K562 (cell line): ENCODE data around the gene ACOX1. TPM values are rescaled to one million over a fixed set of nuclear protein-coding genes. Genes with fewer than 3 reads are reported as not detected.

Experiments
- ATAC-seq: fragments of 200-7000 bp; cut with Tn5 transposase; 3 replicates; pipeline ENCODE4 v1.9.1; 2020; ENCODE audit warnings: moderate library complexity
- BruUV-seq: library from RNA; stranded (reverse); fragments of 400-500 nt; replicated peaks from 2 replicates; lab custom pipeline; 2021; lab: Mats Ljungman, UMichigan
- CTCF ChIA-PET: fragments of 300-600 bp; formaldehyde crosslinking; extraction: SDS; loops from one replicate; lab custom pipeline; 2021; ENCODE audit warnings: low intra/inter-chr PET ratio; lab: Yijun Ruan, JAX
- POLR2A ChIA-PET: fragments of 300-600, 350-650 bp; sonication (Branson Sonifier 250); formaldehyde crosslinking; extraction: SDS; loops from one replicate; lab custom pipeline; 2021; ENCODE audit warnings: antibody characterized with exemption, inconsistent platforms; lab: Yijun Ruan, JAX
- DNase-seq, 4 experiments: peaks; one replicate each; pipeline versions ENCODE4 v3.0.0 to v3.0.0-alpha.2; 2011 to 2018; ENCODE audit warnings: low spot score in 3 of 4, mixed read lengths in 3 of 4; ENCODE audit errors: extremely low read depth in 1 of 4
- FAIRE-seq: peaks from 2 replicates; lab custom pipeline; 2011; peaks lifted over from hg19 to GRCh38; lab: Jason Lieb, UNC
- H2AFZ ChIP-seq: 2 replicates; pipeline ENCODE4 v1.6.0; 2011; ENCODE audit warnings: low read depth, low read length, control low read depth, inconsistent platforms
- H3K27ac ChIP-seq: fragments of 200-600 bp; 3 replicates; pipeline ENCODE4 v1.8.0; 2011; ENCODE audit warnings: low read depth, mild to moderate bottlenecking, control low read depth, inconsistent platforms, low read length, moderate library complexity, mixed read lengths; ENCODE audit errors: extremely low read depth
- H3K27me3 ChIP-seq, 2 experiments: fragments of 300-600 bp in 1 of 2; 2 replicates in 1 of 2; 3 replicates in 1 of 2; pipeline versions ENCODE4 v1.6.0 to v1.8.0; 2011; ENCODE audit warnings: inconsistent platforms in 2 of 2, low read length in 2 of 2, mild to moderate bottlenecking in 1 of 2, mixed read lengths in 1 of 2, moderate library complexity in 1 of 2; ENCODE audit not compliant: control insufficient read depth in 2 of 2, insufficient read depth in 2 of 2
- H3K36me3 ChIP-seq: fragments of 300-600 bp; 3 replicates; pipeline ENCODE4 v1.8.0; 2011; ENCODE audit warnings: mild to moderate bottlenecking, low read length, inconsistent platforms; ENCODE audit not compliant: control insufficient read depth, insufficient read depth
- H3K4me1 ChIP-seq, 2 experiments: fragments of 200-600 bp in 1 of 2; replicated peaks in 1 of 2; 2 replicates in 1 of 2; 3 replicates in 1 of 2; pipeline versions ENCODE4 v1.5.1 to v1.8.0; 2011; ENCODE audit warnings: inconsistent platforms in 2 of 2, low read length in 2 of 2, mild to moderate bottlenecking in 1 of 2, mixed read lengths in 1 of 2, moderate library complexity in 1 of 2; ENCODE audit not compliant: control insufficient read depth in 2 of 2, insufficient read depth in 2 of 2
- H3K4me2 ChIP-seq: 2 replicates; pipeline ENCODE4 v1.6.1; 2011; ENCODE audit warnings: low read length, control low read depth, inconsistent platforms, mixed read lengths; ENCODE audit not compliant: insufficient read depth
- H3K4me3 ChIP-seq: fragments of 200-600 bp; sonication (generic), shearing (Covaris generic); 2 replicates; pipeline ENCODE4 v1.5.1; 2016; ENCODE audit warnings: control low read depth, inconsistent platforms
- H3K79me2 ChIP-seq: fragments of 200-600 bp; 3 replicates; pipeline ENCODE4 v1.8.0; 2011; ENCODE audit warnings: low read length, inconsistent platforms; ENCODE audit not compliant: control insufficient read depth, insufficient read depth
- H3K9ac ChIP-seq, 2 experiments: 2 replicates each; pipeline versions ENCODE4 v1.6.0 to v1.6.1; 2011; ENCODE audit warnings: low read depth in 2 of 2, low read length in 2 of 2, control low read depth in 1 of 2, inconsistent platforms in 1 of 2, mild to moderate bottlenecking in 1 of 2, mixed read lengths in 1 of 2; ENCODE audit not compliant: insufficient read depth in 1 of 2
- H3K9me1 ChIP-seq: one replicate; pipeline ENCODE4 v1.6.0; 2011; ENCODE audit warnings: inconsistent platforms, mild to moderate bottlenecking, low read length, moderate library complexity; ENCODE audit not compliant: control insufficient read depth, insufficient read depth
- H3K9me3 ChIP-seq: replicated peaks from 2 replicates; pipeline ENCODE4 v1.5.1; 2011; ENCODE audit warnings: low read depth, low read length, inconsistent platforms; ENCODE audit not compliant: control insufficient read depth, insufficient read depth
- H4K20me1 ChIP-seq: replicated peaks from 2 replicates; pipeline ENCODE4 v1.6.1; 2011; ENCODE audit warnings: low read length, inconsistent platforms, mixed read lengths; ENCODE audit not compliant: control insufficient read depth, insufficient read depth
- GTF2E2 ChIP-seq: fragments of 200-800 bp; sonication (Bioruptor generic); IDR thresholded peaks from 2 replicates; pipeline ENCODE4 v1.6.1; 2016; ENCODE audit warnings: missing genetic modification characterization, missing compliant biosample characterization
- HDAC6 ChIP-seq: IDR thresholded peaks from 2 replicates; pipeline ENCODE4 v1.6.1; 2012; ENCODE audit warnings: low read depth, mild to moderate bottlenecking, control low read depth, inconsistent platforms, low read length, moderate library complexity
- HMG20B ChIP-seq: fragments of 250-450 bp; sonication (Bioruptor Pico); IDR thresholded peaks from 2 replicates; pipeline ENCODE4 v1.5.0; 2021; ENCODE audit warnings: mild to moderate bottlenecking
- MYC ChIP-seq, 2 experiments: fragments of 250-450 bp in 1 of 2; sonication (Bioruptor Pico) in 1 of 2; IDR thresholded peaks; 2 replicates each; pipeline versions ENCODE4 v1.5.1 to v1.6.1; 2012 to 2021; ENCODE audit warnings: low read depth in 2 of 2, borderline replicate concordance in 1 of 2, improper control_type of control experiment in 1 of 2, low read length in 1 of 2, mild to moderate bottlenecking in 1 of 2, moderate library complexity in 1 of 2
- RAD51 ChIP-seq: fragments of 450-650 bp; IDR thresholded peaks from 2 replicates; pipeline ENCODE4 v1.7.1; 2016; ENCODE audit warnings: low read depth, mild to moderate bottlenecking, borderline replicate concordance
- SUPT5H ChIP-seq: fragments of 450-650 bp; IDR thresholded peaks from 2 replicates; pipeline ENCODE4 v1.6.1; 2016
- THRA ChIP-seq: fragments of 450-650 bp; IDR thresholded peaks from 2 replicates; pipeline ENCODE4 v1.6.1; 2017; ENCODE audit warnings: mild to moderate bottlenecking, moderate library complexity
- WGBS: fragments of 100-300 bp; shearing (Covaris generic); methylation state at CpG from one replicate; pipeline ENCODE4 v1.1.6; 2016; ENCODE audit warnings: low coverage, mixed read lengths; ENCODE audit not compliant: insufficient coverage; ENCODE audit errors: missing lambda C conversion rate; 5-methylcytosine and 5-hydroxymethylcytosine counted together
- in situ Hi-C: fragments of 300-500 bp; cut with MboI; formaldehyde crosslinking; loops from 4 replicates; pipeline ENCODE4 v1.15.0; 2018; ENCODE audit warnings: inconsistent platforms, mixed read lengths
- intact Hi-C: fragments of 100-400 bp; cut with micrococcal nuclease; formaldehyde crosslinking; loops from 2 replicates; pipeline ENCODE4 v1.14.2; 2022
- polyA plus RNA-seq, 8 experiments: library from polyadenylated mRNA; depleted of rRNA in 4 of 8; stranded (reverse) in 5 of 8; unstranded in 3 of 8; fragments of >200 nt; fragmentation: Nextera tagmentation in 2 of 8; fragmentation: Illumina TruSeq in 1 of 8; extraction: Ambion mirVana in 2 of 8; extraction: Trizol in 1 of 8; gene quantifications; 2 replicates each; pipeline versions ENCODE4 v1.2.1 to v1.2.3, GENCODE V29; 2011 to 2014; ENCODE audit warnings: inconsistent platforms in 1 of 8, missing spikeins in 1 of 8
- total RNA-seq, 7 experiments: library from RNA; depleted of rRNA in 6 of 7; stranded (reverse); fragments of >200 nt in 6 of 7; fragmentation: Illumina TruSeq in 2 of 7; extraction: Trizol in 2 of 7; gene quantifications; 2 replicates each; pipeline versions ENCODE4 v1.2.1 to v1.2.3, GENCODE V29; 2011 to 2021; ENCODE audit warnings: low replicate concordance in 1 of 7
- TF ChIP-seq, protein P1 (sequence below): fragments of 200-800 bp; sonication (Bioruptor generic); IDR thresholded peaks from 2 replicates; pipeline ENCODE4 v1.6.1; 2017; ENCODE audit warnings: missing genetic modification characterization, missing compliant biosample characterization
- TF ChIP-seq, protein P2 (sequence below): sonication (generic); formaldehyde crosslinking; IDR thresholded peaks from 2 replicates; pipeline ENCODE4 v1.8.1; 2023; ENCODE audit warnings: mild to moderate bottlenecking, missing genetic modification reagents

The ACOX1 gene
- total and polyA plus RNA-seq, 9 of the 15 experiments (the other 6 are each of a cell fraction or from before 2014, with no cell fraction given) = 7.8 to 24.1 (median 14.5) TPM

GRCh38 chr17:76008208-76008607, 29.2 kb upstream of the ACOX1 start:
- H3K9me1 ChIP-seq = no peaks in the 10 kb centered on the region
- CTCF ChIA-PET = no interaction called here
- no peak overlapping the region for H2AFZ ChIP-seq
- TF ChIP-seq, protein P1, sequence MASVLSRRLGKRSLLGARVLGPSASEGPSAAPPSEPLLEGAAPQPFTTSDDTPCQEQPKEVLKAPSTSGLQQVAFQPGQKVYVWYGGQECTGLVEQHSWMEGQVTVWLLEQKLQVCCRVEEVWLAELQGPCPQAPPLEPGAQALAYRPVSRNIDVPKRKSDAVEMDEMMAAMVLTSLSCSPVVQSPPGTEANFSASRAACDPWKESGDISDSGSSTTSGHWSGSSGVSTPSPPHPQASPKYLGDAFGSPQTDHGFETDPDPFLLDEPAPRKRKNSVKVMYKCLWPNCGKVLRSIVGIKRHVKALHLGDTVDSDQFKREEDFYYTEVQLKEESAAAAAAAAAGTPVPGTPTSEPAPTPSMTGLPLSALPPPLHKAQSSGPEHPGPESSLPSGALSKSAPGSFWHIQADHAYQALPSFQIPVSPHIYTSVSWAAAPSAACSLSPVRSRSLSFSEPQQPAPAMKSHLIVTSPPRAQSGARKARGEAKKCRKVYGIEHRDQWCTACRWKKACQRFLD (CRISPR knock-in tag) = no peak
- 0 out of 2 replicates have a peak, but pooled peaks have one; percentile 20 for TF ChIP-seq HDAC6
- 25% methylated on average over 31 of the region's 36 CpGs for WGBS
- intact Hi-C loops = loop anchor here (10.0 kb wide), 1 partner anchor 253 kb away; no protein-coding TSS in a partner anchor
- no TSS peak for BruUV-seq
- no peak overlapping the region for H3K4me3 ChIP-seq
- H3K4me1 ChIP-seq = peaks cover 0 to 34% of the 10 kb centered on the region in 2 experiments; a peak in 3 of 5 replicates
- no peak for DNase-seq
- POLR2A ChIA-PET = interaction anchor here (0.6 to 2.0 kb wide), 8 partner anchors 11 to 260 kb away, joined by 3 to 9 read pairs (median 4); no protein-coding TSS in a partner anchor
- in situ Hi-C loops = loop anchor here (5.0 to 10.0 kb wide), 3 partner anchors 101 to 284 kb away; a partner anchor contains a TSS
- no peaks in the 10 kb centered on the region for H3K9me3 ChIP-seq
- H3K9ac ChIP-seq = no peak overlapping the region
- H3K4me2 ChIP-seq = no peak overlapping the region
- H4K20me1 ChIP-seq = no peaks in the 10 kb centered on the region
- peaks cover 7% of the 10 kb centered on the region; the same call in 2 of the 3 replicates for H3K36me3 ChIP-seq
- peaks cover 37 to 52% of the 10 kb centered on the region in 2 experiments for H3K27me3 ChIP-seq
- ATAC-seq = no peak
- H3K79me2 ChIP-seq = no peaks in the 10 kb centered on the region
- H3K27ac ChIP-seq = no peak overlapping the region
- FAIRE-seq = no peak

DNA sequence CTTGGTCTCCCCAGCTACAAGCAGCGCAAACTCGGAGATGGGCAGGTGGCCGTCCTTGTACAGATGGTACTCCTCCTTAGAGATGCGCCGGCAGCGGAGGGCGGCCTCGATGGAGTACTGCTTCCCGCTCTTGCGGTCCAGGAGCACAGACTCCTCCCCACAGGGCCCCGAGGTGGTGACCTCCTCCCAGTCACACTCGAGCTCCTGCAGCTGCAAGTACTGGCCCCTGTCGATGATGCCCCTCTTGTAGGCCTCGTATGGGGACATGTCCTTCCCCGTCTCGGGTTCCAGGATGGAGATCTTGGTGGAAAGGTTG, 28.8 kb upstream of the ACOX1 start:
- peaks cover 0 to 34% of the 10 kb centered on the region in 2 experiments; a peak in 3 of 5 replicates for H3K4me1 ChIP-seq
- ChIA-PET POLR2A (interaction anchor here (0.7 to 1.8 kb wide), 7 partner anchors 11 to 260 kb away, joined by 3 to 5 read pairs (median 4); no protein-coding TSS in a partner anchor), CTCF (no interaction called here)
- no peak overlapping the region for H3K4me2 ChIP-seq
- ATAC-seq (no peak), FAIRE-seq (no peak), DNase-seq (no peak)
- no peak overlapping the region for H3K9ac ChIP-seq
- H3K27ac ChIP-seq = no peak overlapping the region
- BruUV-seq = no TSS peak
- H3K9me1 ChIP-seq = no peaks in the 10 kb centered on the region
- H3K4me3 ChIP-seq = no peak overlapping the region
- peaks cover 37 to 52% of the 10 kb centered on the region in 2 experiments for H3K27me3 ChIP-seq
- H2AFZ ChIP-seq = no peak overlapping the region
- H4K20me1 ChIP-seq = no peaks in the 10 kb centered on the region
- H3K36me3 ChIP-seq = peaks cover 7% of the 10 kb centered on the region; the same call in 2 of the 3 replicates
- intact Hi-C loops (loop anchor here (10.0 kb wide), 1 partner anchor 253 kb away; no protein-coding TSS in a partner anchor), in situ Hi-C loops (loop anchor here (5.0 to 10.0 kb wide), 3 partner anchors 101 to 284 kb away; a partner anchor contains a TSS)
- WGBS = 17% methylated on average over 14 of the region's 16 CpGs
- no peaks in the 10 kb centered on the region for H3K9me3 ChIP-seq
- H3K79me2 ChIP-seq = no peaks in the 10 kb centered on the region
- no peak for TF ChIP-seq GTF2E2 (tag)
- no peak for TF ChIP-seq MYC (IDR thresholded peaks at IDR 0.05; ENCODE audit: low read depth, low read length)
- TF ChIP-seq MYC (CRISPR knock-in tag; IDR thresholded peaks at IDR 0.05; ENCODE audit: borderline replicate concordance, low read depth) = no peak
- TF ChIP-seq HMG20B = no peak
- no peak for TF ChIP-seq RAD51
- TF ChIP-seq, protein P2, sequence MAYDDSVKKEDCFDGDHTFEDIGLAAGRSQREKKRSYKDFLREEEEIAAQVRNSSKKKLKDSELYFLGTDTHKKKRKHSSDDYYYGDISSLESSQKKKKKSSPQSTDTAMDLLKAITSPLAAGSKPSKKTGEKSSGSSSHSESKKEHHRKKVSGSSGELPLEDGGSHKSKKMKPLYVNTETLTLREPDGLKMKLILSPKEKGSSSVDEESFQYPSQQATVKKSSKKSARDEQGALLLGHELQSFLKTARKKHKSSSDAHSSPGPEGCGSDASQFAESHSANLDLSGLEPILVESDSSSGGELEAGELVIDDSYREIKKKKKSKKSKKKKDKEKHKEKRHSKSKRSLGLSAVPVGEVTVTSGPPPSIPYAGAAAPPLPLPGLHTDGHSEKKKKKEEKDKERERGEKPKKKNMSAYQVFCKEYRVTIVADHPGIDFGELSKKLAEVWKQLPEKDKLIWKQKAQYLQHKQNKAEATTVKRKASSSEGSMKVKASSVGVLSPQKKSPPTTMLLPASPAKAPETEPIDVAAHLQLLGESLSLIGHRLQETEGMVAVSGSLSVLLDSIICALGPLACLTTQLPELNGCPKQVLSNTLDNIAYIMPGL (CRISPR knock-in tag) = no peak
- no peak for TF ChIP-seq THRA
- TF ChIP-seq SUPT5H = no peak
